K562 (cell line): Measurements from ENCODE around the gene TBCCD1. TPM values are rescaled to one million over a fixed set of nuclear protein-coding genes. Genes with fewer than 3 reads are reported as not detected.
A peak's percentile ranks its signal among the peaks of the same experiment; 100 is the strongest.

ENCODE experiments used
- ATAC-seq: fragments of 200-7000 bp; cut with Tn5 transposase; 3 replicates; pipeline ENCODE4 v1.9.1; 2020; ENCODE audit warnings: moderate library complexity
- BruUV-seq: library from RNA; stranded (reverse); fragments of 400-500 nt; replicated peaks from 2 replicates; lab custom pipeline; 2021; lab: Mats Ljungman, UMichigan
- CTCF ChIA-PET: fragments of 300-600 bp; formaldehyde crosslinking; extraction: SDS; loops from one replicate; lab custom pipeline; 2021; ENCODE audit warnings: low intra/inter-chr PET ratio; lab: Yijun Ruan, JAX
- POLR2A ChIA-PET: fragments of 300-600, 350-650 bp; sonication (Branson Sonifier 250); formaldehyde crosslinking; extraction: SDS; loops from one replicate; lab custom pipeline; 2021; ENCODE audit warnings: antibody characterized with exemption, inconsistent platforms; lab: Yijun Ruan, JAX
- DNase-seq, 4 experiments: peaks; one replicate each; pipeline versions ENCODE4 v3.0.0 to v3.0.0-alpha.2; 2011 to 2018; ENCODE audit warnings: low spot score in 3 of 4, mixed read lengths in 3 of 4; ENCODE audit errors: extremely low read depth in 1 of 4
- FAIRE-seq: peaks from 2 replicates; lab custom pipeline; 2011; peaks lifted over from hg19 to GRCh38; lab: Jason Lieb, UNC
- H2AFZ ChIP-seq: 2 replicates; pipeline ENCODE4 v1.6.0; 2011; ENCODE audit warnings: low read depth, low read length, control low read depth, inconsistent platforms
- H3K27ac ChIP-seq: fragments of 200-600 bp; 3 replicates; pipeline ENCODE4 v1.8.0; 2011; ENCODE audit warnings: low read depth, mild to moderate bottlenecking, control low read depth, inconsistent platforms, low read length, moderate library complexity, mixed read lengths; ENCODE audit errors: extremely low read depth
- H3K27me3 ChIP-seq, 2 experiments: fragments of 300-600 bp in 1 of 2; 2 replicates in 1 of 2; 3 replicates in 1 of 2; pipeline versions ENCODE4 v1.6.0 to v1.8.0; 2011; ENCODE audit warnings: inconsistent platforms in 2 of 2, low read length in 2 of 2, mild to moderate bottlenecking in 1 of 2, mixed read lengths in 1 of 2, moderate library complexity in 1 of 2; ENCODE audit not compliant: control insufficient read depth in 2 of 2, insufficient read depth in 2 of 2
- H3K36me3 ChIP-seq: fragments of 300-600 bp; 3 replicates; pipeline ENCODE4 v1.8.0; 2011; ENCODE audit warnings: mild to moderate bottlenecking, low read length, inconsistent platforms; ENCODE audit not compliant: control insufficient read depth, insufficient read depth
- H3K4me1 ChIP-seq, 2 experiments: fragments of 200-600 bp in 1 of 2; replicated peaks in 1 of 2; 2 replicates in 1 of 2; 3 replicates in 1 of 2; pipeline versions ENCODE4 v1.5.1 to v1.8.0; 2011; ENCODE audit warnings: inconsistent platforms in 2 of 2, low read length in 2 of 2, mild to moderate bottlenecking in 1 of 2, mixed read lengths in 1 of 2, moderate library complexity in 1 of 2; ENCODE audit not compliant: control insufficient read depth in 2 of 2, insufficient read depth in 2 of 2
- H3K4me2 ChIP-seq: 2 replicates; pipeline ENCODE4 v1.6.1; 2011; ENCODE audit warnings: low read length, control low read depth, inconsistent platforms, mixed read lengths; ENCODE audit not compliant: insufficient read depth
- H3K4me3 ChIP-seq: fragments of 200-600 bp; sonication (generic), shearing (Covaris generic); 2 replicates; pipeline ENCODE4 v1.5.1; 2016; ENCODE audit warnings: control low read depth, inconsistent platforms
- H3K79me2 ChIP-seq: fragments of 200-600 bp; 3 replicates; pipeline ENCODE4 v1.8.0; 2011; ENCODE audit warnings: low read length, inconsistent platforms; ENCODE audit not compliant: control insufficient read depth, insufficient read depth
- H3K9ac ChIP-seq, 2 experiments: 2 replicates each; pipeline versions ENCODE4 v1.6.0 to v1.6.1; 2011; ENCODE audit warnings: low read depth in 2 of 2, low read length in 2 of 2, control low read depth in 1 of 2, inconsistent platforms in 1 of 2, mild to moderate bottlenecking in 1 of 2, mixed read lengths in 1 of 2; ENCODE audit not compliant: insufficient read depth in 1 of 2
- H3K9me1 ChIP-seq: one replicate; pipeline ENCODE4 v1.6.0; 2011; ENCODE audit warnings: inconsistent platforms, mild to moderate bottlenecking, low read length, moderate library complexity; ENCODE audit not compliant: control insufficient read depth, insufficient read depth
- H3K9me3 ChIP-seq: replicated peaks from 2 replicates; pipeline ENCODE4 v1.5.1; 2011; ENCODE audit warnings: low read depth, low read length, inconsistent platforms; ENCODE audit not compliant: control insufficient read depth, insufficient read depth
- H4K20me1 ChIP-seq: replicated peaks from 2 replicates; pipeline ENCODE4 v1.6.1; 2011; ENCODE audit warnings: low read length, inconsistent platforms, mixed read lengths; ENCODE audit not compliant: control insufficient read depth, insufficient read depth
- ARHGAP35 ChIP-seq: fragments of 450-650 bp; IDR thresholded peaks from 2 replicates; pipeline ENCODE4 v1.6.1; 2018; ENCODE audit not compliant: partially characterized antibody
- CEBPG ChIP-seq, 3 experiments: fragments of 200-800 bp in 1 of 3; sonication (Bioruptor generic) in 1 of 3; sonication (generic) in 1 of 3; formaldehyde crosslinking in 1 of 3; IDR thresholded peaks in 2 of 3; conservative IDR thresholded peaks in 1 of 3; 2 replicates each; pipeline versions ENCODE4 v1.6.1 to v1.8.0; 2016 to 2022; ENCODE audit warnings: missing compliant biosample characterization in 2 of 3, missing genetic modification characterization in 2 of 3, mild to moderate bottlenecking in 1 of 3, missing genetic modification reagents in 1 of 3
- ETS2 ChIP-seq: IDR thresholded peaks from 2 replicates; pipeline ENCODE4 v1.6.1; 2016; ENCODE audit warnings: borderline replicate concordance, missing genetic modification characterization, mild to moderate bottlenecking, moderate library complexity, missing compliant biosample characterization; ENCODE audit not compliant: poor library complexity, severe bottlenecking
- JUND ChIP-seq, 2 experiments: IDR thresholded peaks; 2 replicates in 1 of 2; 3 replicates in 1 of 2; pipeline ENCODE4 v1.6.1; 2011; ENCODE audit warnings: borderline replicate concordance in 2 of 2, low read depth in 2 of 2, low read length in 2 of 2, improper control_type of control experiment in 1 of 2, missing biosample characterization in 1 of 2, missing genetic modification characterization in 1 of 2, missing genetic modification reagents in 1 of 2
- MEF2A ChIP-seq: IDR thresholded peaks from 2 replicates; pipeline ENCODE4 v1.6.1; 2011; ENCODE audit warnings: low read depth, mild to moderate bottlenecking, low read length, moderate library complexity; ENCODE audit not compliant: control insufficient read depth
- NR3C1 ChIP-seq: sonication (generic); formaldehyde crosslinking; IDR thresholded peaks from 2 replicates; pipeline ENCODE4 v1.8.1; 2022; ENCODE audit warnings: missing genetic modification reagents
- RAD21 ChIP-seq, 2 experiments: fragments of 250-450 bp in 1 of 2; fragments of 450-650 bp in 1 of 2; sonication (Bioruptor Pico) in 1 of 2; formaldehyde crosslinking in 1 of 2; IDR thresholded peaks in 1 of 2; conservative IDR thresholded peaks in 1 of 2; 2 replicates each; pipeline versions ENCODE4 v1.4.0 to v1.8.0; 2020 to 2022; ENCODE audit warnings: mild to moderate bottlenecking in 2 of 2, moderate library complexity in 1 of 2
- SLC30A9 ChIP-seq: fragments of 250-450 bp; sonication (Bioruptor Pico); IDR thresholded peaks from 2 replicates; pipeline ENCODE4 v1.8.0; 2022; ENCODE audit warnings: mild to moderate bottlenecking, moderate library complexity
- SMAD4 ChIP-seq: fragments of 250-450 bp; sonication (Bioruptor Pico); conservative IDR thresholded peaks from 2 replicates; pipeline ENCODE4 v1.8.0; 2021; ENCODE audit warnings: inconsistent platforms, mild to moderate bottlenecking, moderate library complexity
- SMC3 ChIP-seq: conservative IDR thresholded peaks from 2 replicates; pipeline ENCODE4 v1.6.1; 2011; ENCODE audit warnings: low read depth, low read length, improper control_type of control experiment; ENCODE audit not compliant: insufficient read depth
- WHSC1 ChIP-seq: IDR thresholded peaks from one replicate; pipeline ENCODE4 v1.6.1; 2012; ENCODE audit warnings: low read length, control low read depth, inconsistent platforms
- YBX1 ChIP-seq: fragments of 450-650 bp; IDR thresholded peaks from 2 replicates; pipeline ENCODE4 v1.7.1; 2016; ENCODE audit warnings: mild to moderate bottlenecking
- ZC3H4 ChIP-seq: sonication (generic); formaldehyde crosslinking; IDR thresholded peaks from 2 replicates; pipeline ENCODE4 v1.9.0; 2021; ENCODE audit warnings: missing genetic modification reagents, borderline replicate concordance
- ZC3H8 ChIP-seq: fragments of 450-650 bp; IDR thresholded peaks from 2 replicates; pipeline ENCODE4 v1.6.1; 2017
- ZNF174 ChIP-seq: fragments of 250-450 bp; sonication (Bioruptor Pico); IDR thresholded peaks from 2 replicates; pipeline ENCODE4 v1.4.0; 2020; ENCODE audit warnings: mild to moderate bottlenecking
- ZNF217 ChIP-seq: sonication (generic); formaldehyde crosslinking; IDR thresholded peaks from 2 replicates; pipeline ENCODE4 v1.8.0; 2022; ENCODE audit warnings: mild to moderate bottlenecking, missing genetic modification reagents
- ZNF57 ChIP-seq: fragments of 450-650 bp; formaldehyde crosslinking; IDR thresholded peaks from 2 replicates; pipeline ENCODE4 v1.4.0; 2020; ENCODE audit warnings: mild to moderate bottlenecking, moderate library complexity
- ZNF717 ChIP-seq: fragments of 250-450 bp; sonication (Bioruptor Pico); IDR thresholded peaks from 2 replicates; pipeline ENCODE4 v1.5.0; 2021
- WGBS: fragments of 100-300 bp; shearing (Covaris generic); methylation state at CpG from one replicate; pipeline ENCODE4 v1.1.6; 2016; ENCODE audit warnings: low coverage, mixed read lengths; ENCODE audit not compliant: insufficient coverage; ENCODE audit errors: missing lambda C conversion rate; 5-methylcytosine and 5-hydroxymethylcytosine counted together
- in situ Hi-C: fragments of 300-500 bp; cut with MboI; formaldehyde crosslinking; loops from 4 replicates; pipeline ENCODE4 v1.15.0; 2018; ENCODE audit warnings: inconsistent platforms, mixed read lengths
- intact Hi-C: fragments of 100-400 bp; cut with micrococcal nuclease; formaldehyde crosslinking; loops from 2 replicates; pipeline ENCODE4 v1.14.2; 2022
- polyA plus RNA-seq, 8 experiments: library from polyadenylated mRNA; depleted of rRNA in 4 of 8; stranded (reverse) in 5 of 8; unstranded in 3 of 8; fragments of >200 nt; fragmentation: Nextera tagmentation in 2 of 8; fragmentation: Illumina TruSeq in 1 of 8; extraction: Ambion mirVana in 2 of 8; extraction: Trizol in 1 of 8; gene quantifications; 2 replicates each; pipeline versions ENCODE4 v1.2.1 to v1.2.3, GENCODE V29; 2011 to 2014; ENCODE audit warnings: inconsistent platforms in 1 of 8, missing spikeins in 1 of 8
- total RNA-seq, 7 experiments: library from RNA; depleted of rRNA in 6 of 7; stranded (reverse); fragments of >200 nt in 6 of 7; fragmentation: Illumina TruSeq in 2 of 7; extraction: Trizol in 2 of 7; gene quantifications; 2 replicates each; pipeline versions ENCODE4 v1.2.1 to v1.2.3, GENCODE V29; 2011 to 2021; ENCODE audit warnings: low replicate concordance in 1 of 7
- TF ChIP-seq, protein P1 (sequence below), 3 experiments: IDR thresholded peaks in 2 of 3; conservative IDR thresholded peaks in 1 of 3; 2 replicates each; pipeline ENCODE4 v1.5.1; 2011 to 2012; ENCODE audit warnings: low read length in 3 of 3, mild to moderate bottlenecking in 3 of 3, control low read depth in 2 of 3, improper control_type of control experiment in 1 of 3, inconsistent platforms in 1 of 3, low read depth in 1 of 3, mixed read lengths in 1 of 3, moderate library complexity in 1 of 3; ENCODE audit not compliant: insufficient read depth in 2 of 3
- TF ChIP-seq, protein P2 (sequence below): fragments of 450-650 bp; IDR thresholded peaks from 2 replicates; pipeline ENCODE4 v1.6.1; 2016; ENCODE audit warnings: antibody characterized with exemption

TBCCD1 gene
- total and polyA plus RNA-seq, 9 of the 15 experiments (the other 6 are each of a cell fraction or from before 2014, with no cell fraction given) = 17.7 to 31.1 (median 21.2) TPM

DNA sequence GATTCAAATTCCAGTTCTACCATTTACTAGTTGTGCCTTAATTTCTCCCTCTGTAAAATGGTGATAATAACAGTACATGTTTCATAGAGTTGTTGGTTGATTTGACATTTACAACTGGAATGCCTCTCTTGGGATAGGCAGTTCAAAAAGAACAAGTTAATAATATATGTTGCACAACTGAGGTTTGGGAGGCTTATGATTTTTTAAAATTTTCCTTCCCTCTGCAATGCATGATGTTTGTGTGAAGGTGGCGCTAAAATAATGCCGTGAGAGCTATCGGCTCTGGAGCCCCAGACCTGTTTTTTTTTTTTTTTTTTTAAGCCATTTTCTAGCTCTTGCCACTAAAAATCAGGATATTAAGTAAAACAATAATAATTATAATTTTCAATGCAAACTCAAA, 22.0 kb upstream of the TBCCD1 start:
- FAIRE-seq = peak; percentile 70
- Histone ChIP-seq H3K9me1 (no peaks in the 10 kb centered on the region), H3K36me3 (peaks cover 21% of the 10 kb centered on the region), H3K9ac (no peak overlapping the region; a peak in 1 of 4 replicates), H3K27ac (no peak overlapping the region), H3K4me1 (peaks cover 0 to 26% of the 10 kb centered on the region in 2 experiments; a peak in 3 of 5 replicates), H2AFZ (no peak overlapping the region), H3K79me2 (no peaks in the 10 kb centered on the region), H3K4me3 (no peak overlapping the region), H3K4me2 (no peak overlapping the region), H4K20me1 (no peaks in the 10 kb centered on the region), H3K27me3 (no peaks in the 10 kb centered on the region), H3K9me3 (no peaks in the 10 kb centered on the region)
- WGBS = 21% methylated on average over 3 of the region's 3 CpGs
- POLR2A ChIA-PET = interaction anchor here (0.6 to 3.8 kb wide), 7 partner anchors 8 to 196 kb away, joined by 3 to 23 read pairs (median 3); partner anchors contain the start of gene EIF4A2
- CTCF ChIA-PET = interaction anchor here (0.6 to 1.4 kb wide), 6 partner anchors 28 to 608 kb away, joined by 3 to 12 read pairs (median 4); partner anchors contain the start of gene RTP1
- intact Hi-C loops = loop anchor here (1.0 to 10.0 kb wide), 3 partner anchors 20 to 236 kb away; no protein-coding TSS in a partner anchor
- ATAC-seq = peak; percentile 71
- in situ Hi-C loops = no loop called here
- BruUV-seq = no TSS peak
- peak; percentile 32 to 46 (median 34) for DNase-seq
- TF ChIP-seq WHSC1 (no peak), MEF2A (no peak), ZC3H4 (CRISPR knock-in tag) (no peak), NR3C1 (CRISPR knock-in tag) (no peak), SMAD4 (CRISPR knock-in tag) (no peak), JUND (IDR thresholded peaks at IDR 0.05; ENCODE audit: borderline replicate concordance, low read depth, low read length) (peak; percentile 24; the same call in 1 of the 2 replicates), JUND (tag; IDR thresholded peaks at IDR 0.05; ENCODE audit: borderline replicate concordance, low read depth, low read length) (no peak), ZNF57 (CRISPR knock-in tag) (no peak), SMC3 (peak; percentile 22; the same call in 1 of the 2 replicates), ETS2 (tag) (no peak), ZNF217 (CRISPR knock-in tag) (no peak), SLC30A9 (no peak), ARHGAP35 (no peak), ZNF717 (CRISPR knock-in tag) (no peak), ZNF174 (CRISPR knock-in tag) (no peak), RAD21 (CRISPR knock-in tag; conservative IDR thresholded peaks at IDR 0.05 in 1 of 2, IDR thresholded peaks at IDR 0.05 in 1 of 2) (peak; percentile 50 to 59), ZC3H8 (no peak), YBX1 (no peak), CEBPG (CRISPR knock-in tag; IDR thresholded peaks at IDR 0.05) (peak; percentile 15; the same call in 1 of the 2 replicates), CEBPG (tag; conservative IDR thresholded peaks at IDR 0.05 in 1 of 2, IDR thresholded peaks at IDR 0.05 in 1 of 2) (peak in 1 of 2 experiments; percentile 25; a peak in 2 of 4 replicates)
- TF ChIP-seq, protein P1, sequence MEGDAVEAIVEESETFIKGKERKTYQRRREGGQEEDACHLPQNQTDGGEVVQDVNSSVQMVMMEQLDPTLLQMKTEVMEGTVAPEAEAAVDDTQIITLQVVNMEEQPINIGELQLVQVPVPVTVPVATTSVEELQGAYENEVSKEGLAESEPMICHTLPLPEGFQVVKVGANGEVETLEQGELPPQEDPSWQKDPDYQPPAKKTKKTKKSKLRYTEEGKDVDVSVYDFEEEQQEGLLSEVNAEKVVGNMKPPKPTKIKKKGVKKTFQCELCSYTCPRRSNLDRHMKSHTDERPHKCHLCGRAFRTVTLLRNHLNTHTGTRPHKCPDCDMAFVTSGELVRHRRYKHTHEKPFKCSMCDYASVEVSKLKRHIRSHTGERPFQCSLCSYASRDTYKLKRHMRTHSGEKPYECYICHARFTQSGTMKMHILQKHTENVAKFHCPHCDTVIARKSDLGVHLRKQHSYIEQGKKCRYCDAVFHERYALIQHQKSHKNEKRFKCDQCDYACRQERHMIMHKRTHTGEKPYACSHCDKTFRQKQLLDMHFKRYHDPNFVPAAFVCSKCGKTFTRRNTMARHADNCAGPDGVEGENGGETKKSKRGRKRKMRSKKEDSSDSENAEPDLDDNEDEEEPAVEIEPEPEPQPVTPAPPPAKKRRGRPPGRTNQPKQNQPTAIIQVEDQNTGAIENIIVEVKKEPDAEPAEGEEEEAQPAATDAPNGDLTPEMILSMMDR (IDR thresholded peaks at IDR 0.05 in 2 of 3, conservative IDR thresholded peaks at IDR 0.05 in 1 of 3; ENCODE audit: insufficient read depth in 2 of 3, low read depth in 1 of 3, low read length in 3 of 3) = peak; percentile 52 to 81 (median 63)
- TF ChIP-seq, protein P2, sequence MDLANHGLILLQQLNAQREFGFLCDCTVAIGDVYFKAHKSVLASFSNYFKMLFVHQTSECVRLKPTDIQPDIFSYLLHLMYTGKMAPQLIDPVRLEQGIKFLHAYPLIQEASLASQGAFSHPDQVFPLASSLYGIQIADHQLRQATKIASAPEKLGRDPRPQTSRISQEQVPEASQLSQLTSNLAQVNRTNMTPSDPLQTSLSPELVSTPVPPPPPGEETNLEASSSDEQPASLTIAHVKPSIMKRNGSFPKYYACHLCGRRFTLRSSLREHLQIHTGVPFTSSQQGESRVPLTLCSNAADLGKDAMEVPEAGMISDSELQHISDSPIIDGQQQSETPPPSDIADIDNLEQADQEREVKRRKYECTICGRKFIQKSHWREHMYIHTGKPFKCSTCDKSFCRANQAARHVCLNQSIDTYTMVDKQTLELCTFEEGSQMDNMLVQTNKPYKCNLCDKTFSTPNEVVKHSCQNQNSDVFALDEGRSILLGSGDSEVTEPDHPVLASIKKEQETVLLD = no peak
